HCT116 (cell line): Measurements from ENCODE around the gene BDKRB1. TPM values are rescaled to one million over a fixed set of nuclear protein-coding genes. Genes with fewer than 3 reads are reported as not detected.

ENCODE experiments used
- ATAC-seq: fragments of 200-7000 bp; cut with Tn5 transposase; 2 replicates; pipeline ENCODE4 v1.9.1; 2020; ENCODE audit warnings: mild to moderate bottlenecking, moderate library complexity
- BruUV-seq: library from RNA; stranded (reverse); fragments of 400-500 nt; replicated peaks from 2 replicates; lab custom pipeline; 2021; lab: Mats Ljungman, UMichigan
- CTCF ChIA-PET: fragments of 300-600 bp; sonication (Branson Sonifier 250); formaldehyde crosslinking; loops from one replicate; lab custom pipeline; 2021; ENCODE audit warnings: antibody characterized with exemption; lab: Charles Lee
- POLR2A ChIA-PET: fragments of 300-600, 350-600 bp; sonication (Branson Sonifier 250); formaldehyde crosslinking; loops from one replicate; lab custom pipeline; 2021; ENCODE audit warnings: antibody characterized with exemption; lab: Charles Lee
- RAD21 ChIA-PET, 2 experiments: fragments of 300-600 bp; sonication (Branson Sonifier 250); formaldehyde crosslinking; loops; one replicate each; lab custom pipeline; 2023; ENCODE audit warnings: low total read pairs in 2 of 2; ENCODE audit not compliant: uncharacterized antibody in 2 of 2, unreplicated experiment in 2 of 2, low non-redundant PET in 1 of 2; lab: Charles Lee
- DNase-seq: peaks from one replicate; pipeline ENCODE4 v3.0.0-alpha.2; 2010; ENCODE audit warnings: low read depth, low spot score
- H2AFZ ChIP-seq: fragments of 200-600 bp; shearing (Covaris generic), sonication (generic); 2 replicates; pipeline ENCODE4 v1.6.1; 2017; ENCODE audit warnings: low read depth, mixed run types, mixed read lengths, antibody characterized with exemption, low read length; ENCODE audit not compliant: poor library complexity, severe bottlenecking
- H3K27ac ChIP-seq: 2 replicates; pipeline ENCODE4 v1.5.1; 2012; ENCODE audit warnings: low read depth, low read length
- H3K27me3 ChIP-seq: fragments of 200-600 bp; sonication (generic); 2 replicates; pipeline ENCODE4 v1.6.1; 2016; ENCODE audit warnings: mixed run types, low read length, mixed read lengths; ENCODE audit not compliant: insufficient read depth
- H3K36me3 ChIP-seq, 2 experiments: fragments of 200-500 bp in 1 of 2; fragments of 200-600 bp in 1 of 2; sonication (Bioruptor generic) in 1 of 2; sonication (generic) in 1 of 2; 2 replicates each; pipeline versions ENCODE4 v1.5.1 to v1.6.1; 2014 to 2016; ENCODE audit warnings: low read length in 2 of 2, inconsistent platforms in 1 of 2, mixed read lengths in 1 of 2, mixed run types in 1 of 2; ENCODE audit not compliant: insufficient read depth in 2 of 2, control insufficient read depth in 1 of 2
- H3K4me1 ChIP-seq, 2 experiments: fragments of 200-600 bp in 1 of 2; sonication (generic) in 1 of 2; 2 replicates each; pipeline versions ENCODE4 v1.5.1 to v1.6.1; 2012 to 2017; ENCODE audit warnings: low read length in 2 of 2, inconsistent platforms in 1 of 2, mild to moderate bottlenecking in 1 of 2, mixed read lengths in 1 of 2, mixed run types in 1 of 2, moderate library complexity in 1 of 2; ENCODE audit not compliant: insufficient read depth in 2 of 2, control insufficient read depth in 1 of 2
- H3K4me2 ChIP-seq: fragments of 200-600 bp; sonication (generic); 2 replicates; pipeline ENCODE4 v1.6.1; 2017; ENCODE audit warnings: mixed run types, low read length, mixed read lengths
- H3K4me3 ChIP-seq, 2 experiments: fragments of 200-600 bp in 1 of 2; sonication (generic) in 1 of 2; replicated peaks in 1 of 2; 2 replicates each; pipeline ENCODE4 v1.5.1; 2011 to 2016; ENCODE audit warnings: low read length in 2 of 2, control low read depth in 1 of 2, low read depth in 1 of 2, mild to moderate bottlenecking in 1 of 2, mixed read lengths in 1 of 2, mixed run types in 1 of 2
- H3K79me2 ChIP-seq: fragments of 200-600 bp; sonication (generic); 2 replicates; pipeline ENCODE4 v1.6.1; 2017; ENCODE audit warnings: mild to moderate bottlenecking, mixed run types, low read length, moderate library complexity, mixed read lengths; ENCODE audit not compliant: insufficient read depth
- H3K9ac ChIP-seq: fragments of 200-600 bp; sonication (generic); 2 replicates; pipeline ENCODE4 v1.6.1; 2016; ENCODE audit warnings: low read length, mixed read lengths
- H3K9me2 ChIP-seq: fragments of 200-600 bp; sonication (generic), shearing (Covaris generic); 2 replicates; pipeline ENCODE4 v1.6.1; 2017; ENCODE audit warnings: mixed run types, mild to moderate bottlenecking, moderate library complexity; ENCODE audit not compliant: insufficient read depth
- H3K9me3 ChIP-seq, 2 experiments: fragments of 200-500 bp in 1 of 2; fragments of 200-600 bp in 1 of 2; sonication (Bioruptor generic) in 1 of 2; sonication (generic) in 1 of 2; 2 replicates each; pipeline ENCODE4 v1.6.1; 2014 to 2017; ENCODE audit warnings: low read length in 2 of 2, mixed read lengths in 2 of 2, inconsistent platforms in 1 of 2, low read depth in 1 of 2, mild to moderate bottlenecking in 1 of 2, mixed run types in 1 of 2, moderate library complexity in 1 of 2; ENCODE audit not compliant: control insufficient read depth in 1 of 2, insufficient read depth in 1 of 2
- H4K20me1 ChIP-seq: fragments of 200-600 bp; sonication (generic), shearing (Covaris generic); 2 replicates; pipeline ENCODE4 v1.6.1; 2017; ENCODE audit warnings: mixed run types, mild to moderate bottlenecking, moderate library complexity; ENCODE audit not compliant: insufficient read depth
- ATF3 ChIP-seq: IDR thresholded peaks from 2 replicates; pipeline ENCODE4 v1.6.1; 2012
- CBX3 ChIP-seq: IDR thresholded peaks from 2 replicates; pipeline ENCODE4 v1.6.1; 2012; ENCODE audit warnings: low read depth
- CEBPB ChIP-seq: IDR thresholded peaks from 2 replicates; pipeline ENCODE4 v1.6.1; 2012; ENCODE audit warnings: low read depth
- CTCF ChIP-seq, 3 experiments: fragments of 200-600 bp in 1 of 3; sonication (generic) in 1 of 3; IDR thresholded peaks in 2 of 3; conservative IDR thresholded peaks in 1 of 3; 2 replicates each; pipeline ENCODE4 v1.5.1; 2012 to 2017; ENCODE audit warnings: low read depth in 2 of 3, low read length in 2 of 3, antibody characterized with exemption in 1 of 3, borderline replicate concordance in 1 of 3, control low read depth in 1 of 3, mild to moderate bottlenecking in 1 of 3, mixed read lengths in 1 of 3, mixed run types in 1 of 3, moderate library complexity in 1 of 3; ENCODE audit not compliant: insufficient read depth in 1 of 3
- EGR1 ChIP-seq: IDR thresholded peaks from 2 replicates; pipeline ENCODE4 v1.6.1; 2012; ENCODE audit warnings: low read depth
- EZH2phosphoT487 ChIP-seq: fragments of 200-600 bp; IDR thresholded peaks from 2 replicates; pipeline ENCODE4 v1.6.1; 2018; ENCODE audit warnings: antibody characterized with exemption, borderline replicate concordance
- FOSL1 ChIP-seq: IDR thresholded peaks from 2 replicates; pipeline ENCODE4 v1.6.1; 2012; ENCODE audit warnings: low read depth
- JUND ChIP-seq: IDR thresholded peaks from 2 replicates; pipeline ENCODE4 v1.6.1; 2012
- MAX ChIP-seq: IDR thresholded peaks from 2 replicates; pipeline ENCODE4 v1.6.1; 2012
- POLR2A ChIP-seq: IDR thresholded peaks from 2 replicates; pipeline ENCODE4 v1.7.0; 2011; ENCODE audit warnings: borderline replicate concordance; ENCODE audit not compliant: insufficient read depth, insufficient read length; ENCODE audit errors: extremely low read depth
- REST ChIP-seq: IDR thresholded peaks from 2 replicates; pipeline ENCODE4 v1.6.1; 2012; ENCODE audit warnings: low read depth
- SIN3A ChIP-seq: IDR thresholded peaks from 2 replicates; pipeline ENCODE4 v1.6.1; 2012; ENCODE audit warnings: low read depth
- SP1 ChIP-seq: IDR thresholded peaks from 2 replicates; pipeline ENCODE4 v1.6.1; 2012; ENCODE audit warnings: low read depth
- SRF ChIP-seq: IDR thresholded peaks from 2 replicates; pipeline ENCODE4 v1.6.1; 2012; ENCODE audit warnings: low read depth
- TCF7L2 ChIP-seq: IDR thresholded peaks from 2 replicates; pipeline ENCODE4 v1.7.0; 2011; ENCODE audit warnings: borderline replicate concordance, inconsistent platforms; ENCODE audit not compliant: insufficient read depth, insufficient read length; ENCODE audit errors: extremely low read depth
- ZBTB33 ChIP-seq: IDR thresholded peaks from 2 replicates; pipeline ENCODE4 v1.6.1; 2011; ENCODE audit warnings: mild to moderate bottlenecking, low read length, moderate library complexity; ENCODE audit not compliant: insufficient replicate concordance; ENCODE audit errors: extremely low read depth
- ZFX ChIP-seq: fragments of 450-650 bp; IDR thresholded peaks from 2 replicates; pipeline ENCODE4 v1.6.1; 2017
- ZNF274 ChIP-seq: fragments of 200-500 bp; sonication (Bioruptor generic); IDR thresholded peaks from 2 replicates; pipeline ENCODE4 v1.6.1; 2014; ENCODE audit warnings: mild to moderate bottlenecking, low read depth, low read length, inconsistent platforms
- intact Hi-C: fragments of 100-400 bp; cut with micrococcal nuclease; formaldehyde crosslinking; loops from 2 replicates; pipeline ENCODE4 v1.10.0; 2022
- total RNA-seq: library from RNA; stranded (reverse); gene quantifications from one replicate; pipeline ENCODE4 v1.2.1, GENCODE V29; 2021; ENCODE audit not compliant: unreplicated experiment

The BDKRB1 gene
- total RNA-seq, 1 experiment from 2014 or later: not detected

- no peaks in the 10 kb centered on the region for H4K20me1 ChIP-seq
- ChIA-PET POLR2A (no interaction called here), RAD21 (no interaction called here), CTCF (no interaction called here)
- H2AFZ ChIP-seq: no peak overlapping the region
- no peaks in the 10 kb centered on the region for H3K27me3 ChIP-seq
- H3K9me2 ChIP-seq: no peaks in the 10 kb centered on the region
- H3K4me2 ChIP-seq: no peak overlapping the region
- no peak overlapping the region for H3K9ac ChIP-seq
- no TSS peak for BruUV-seq
- no peak for TF ChIP-seq CEBPB
- TF ChIP-seq CBX3: no peak
- TF ChIP-seq REST: no peak
- no peak for TF ChIP-seq SP1
- TF ChIP-seq MAX: no peak
- TF ChIP-seq JUND: no peak
- no peak for TF ChIP-seq EGR1
- no peak for TF ChIP-seq ZNF274
- no peak for TF ChIP-seq POLR2A
- TF ChIP-seq FOSL1: no peak
- no peak for TF ChIP-seq ZBTB33
- TF ChIP-seq SIN3A: no peak
- TF ChIP-seq CTCF (IDR thresholded peaks at IDR 0.05 in 2 of 3, conservative IDR thresholded peaks at IDR 0.05 in 1 of 3; ENCODE audit: borderline replicate concordance in 1 of 3, insufficient read depth in 1 of 3, low read depth in 2 of 3, low read length in 2 of 3): no peak
- TF ChIP-seq ATF3: no peak
- TF ChIP-seq ZFX: no peak
- TF ChIP-seq EZH2phosphoT487: no peak
- no peak for TF ChIP-seq TCF7L2
- TF ChIP-seq SRF: no peak
- no peaks in the 10 kb centered on the region for H3K9me3 ChIP-seq
- ATAC-seq (no peak), DNase-seq (no peak)
- peaks cover 0 to 3% of the 10 kb centered on the region in 2 experiments; a peak in 1 of 4 replicates for H3K4me1 ChIP-seq
- no peaks in the 10 kb centered on the region for H3K36me3 ChIP-seq
- intact Hi-C loops: no loop called here
- no peak overlapping the region for H3K27ac ChIP-seq
- no peak overlapping the region for H3K4me3 ChIP-seq
- no peaks in the 10 kb centered on the region for H3K79me2 ChIP-seq
Measured at GRCh38 chr14:96229315-96229714, 26.7 kb upstream of the BDKRB1 start.
